Activated T-cell treated with anti-CD3 and anti-CD28 coated beads, Interleukin-2, amount 50 U/mL, for 72 hours (primary cell): ENCODE measurements around the gene VSX2. TPM values are rescaled to one million over a fixed set of nuclear protein-coding genes. Genes with fewer than 3 reads are reported as not detected.
A peak's percentile ranks its signal among the peaks of the same experiment; 100 is the strongest.

ENCODE experiments used
- ATAC-seq, 2 donors: fragments of 150-1000 bp; cut with Tn5 transposase; replicated peaks in 1 of 2; 2 replicates each; pipeline ENCODE4 v1.10.0; 2021; ENCODE audit warnings: moderate library complexity in 2 of 2, mild to moderate bottlenecking in 1 of 2
- DNase-seq, 2 donors: peaks; one replicate each; pipeline ENCODE4 v3.0.0; 2021 to 2022; ENCODE audit warnings: mixed read lengths in 1 of 2
- H3K27ac Mint-ChIP-seq: one replicate; pipeline ENCODE4 v1.8.0; 2022; ENCODE audit warnings: mild to moderate bottlenecking, moderate library complexity, mixed read lengths
- H3K27me3 Mint-ChIP-seq: one replicate; pipeline ENCODE4 v1.8.0; 2022; ENCODE audit warnings: low read depth, mixed read lengths
- H3K36me3 Mint-ChIP-seq, 2 donors: one replicate each; pipeline ENCODE4 v1.8.0; 2022; ENCODE audit warnings: mixed read lengths in 2 of 2, mild to moderate bottlenecking in 1 of 2; ENCODE audit not compliant: insufficient read depth in 2 of 2
- H3K4me1 Mint-ChIP-seq: one replicate; pipeline ENCODE4 v1.8.0; 2022; ENCODE audit warnings: low read depth, mixed read lengths
- H3K4me3 Mint-ChIP-seq, 2 donors: one replicate each; pipeline ENCODE4 v1.8.0; 2022; ENCODE audit warnings: mild to moderate bottlenecking in 2 of 2, mixed read lengths in 2 of 2, moderate library complexity in 2 of 2
- H3K9me3 Mint-ChIP-seq, 2 donors: one replicate each; pipeline ENCODE4 v1.8.0; 2022; ENCODE audit warnings: mixed read lengths in 2 of 2
- total RNA-seq, 2 donors: library from RNA; stranded (reverse); gene quantifications; one replicate each; pipeline ENCODE4 v1.2.3, GENCODE V29; 2022

The VSX2 gene
- total RNA-seq, 2 donors from 2014 or later = not detected

GRCh38 chr14:74213907-74214803, 25.1 kb upstream of the VSX2 start:
- no peaks in the 10 kb centered on the region for H3K36me3 Mint-ChIP-seq
- DNase-seq (no peak), ATAC-seq (no peak)
- no peaks in the 10 kb centered on the region for H3K27me3 Mint-ChIP-seq
- no peak overlapping the region for H3K4me3 Mint-ChIP-seq
- no peaks in the 10 kb centered on the region for H3K9me3 Mint-ChIP-seq
- H3K27ac Mint-ChIP-seq = no peak overlapping the region
- no peaks in the 10 kb centered on the region for H3K4me1 Mint-ChIP-seq

- Mint-ChIP-seq H3K4me3 (no peak overlapping the region), H3K4me1 (no peaks in the 10 kb centered on the region), H3K27ac (no peak overlapping the region), H3K36me3 (no peaks in the 10 kb centered on the region), H3K27me3 (no peaks in the 10 kb centered on the region), H3K9me3 (no peaks in the 10 kb centered on the region)
- ATAC-seq = no peak
- no peak for DNase-seq
Measured at GRCh38 chr14:74216671-74217070, 22.6 kb upstream of the VSX2 start.

GRCh38 chr14:74217672-74218448, 21.4 kb upstream of the VSX2 start:
- H3K36me3 Mint-ChIP-seq = no peaks in the 10 kb centered on the region
- peak; percentile 88 to 90 for ATAC-seq
- no peaks in the 10 kb centered on the region for H3K4me1 Mint-ChIP-seq
- DNase-seq = peak; percentile 79 to 85
- H3K4me3 Mint-ChIP-seq = peak overlapping the region; percentile 24 to 53
- no peaks in the 10 kb centered on the region for H3K9me3 Mint-ChIP-seq
- H3K27ac Mint-ChIP-seq = no peak overlapping the region
- no peaks in the 10 kb centered on the region for H3K27me3 Mint-ChIP-seq

DNA sequence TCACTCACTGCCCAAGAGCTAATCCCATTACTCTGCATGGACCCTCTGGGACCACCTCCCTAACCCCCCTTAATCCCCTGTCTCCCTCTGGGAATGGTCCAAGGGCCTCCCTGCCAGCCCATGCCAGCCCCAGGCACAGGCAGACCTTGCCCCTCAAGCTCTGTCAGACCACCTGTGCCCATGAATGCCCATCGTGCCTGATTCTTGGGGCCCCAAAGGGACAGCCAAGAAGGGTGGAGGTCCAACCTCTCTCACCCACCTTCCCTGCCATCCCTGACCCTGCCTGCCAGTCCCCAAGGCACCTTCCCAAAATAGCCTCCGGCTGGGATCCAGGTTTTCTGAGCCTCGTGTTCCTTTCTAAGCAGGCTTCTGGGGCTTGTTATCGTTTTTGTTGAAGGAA, 20.8 kb upstream of the VSX2 start:
- Mint-ChIP-seq H3K4me3 (no peak overlapping the region), H3K4me1 (no peaks in the 10 kb centered on the region), H3K27me3 (no peaks in the 10 kb centered on the region), H3K9me3 (no peaks in the 10 kb centered on the region), H3K36me3 (no peaks in the 10 kb centered on the region), H3K27ac (no peak overlapping the region)
- ATAC-seq (no peak), DNase-seq (no peak)

- Mint-ChIP-seq H3K4me1 (no peaks in the 10 kb centered on the region), H3K4me3 (no peak overlapping the region), H3K9me3 (no peaks in the 10 kb centered on the region), H3K36me3 (no peaks in the 10 kb centered on the region), H3K27me3 (no peaks in the 10 kb centered on the region), H3K27ac (no peak overlapping the region)
- no peak for ATAC-seq
- DNase-seq = no peak
Measured at GRCh38 chr14:74219277-74220205, 19.7 kb upstream of the VSX2 start.

- ATAC-seq (no peak), DNase-seq (no peak)
- no peaks in the 10 kb centered on the region for H3K9me3 Mint-ChIP-seq
- no peaks in the 10 kb centered on the region for H3K4me1 Mint-ChIP-seq
- no peak overlapping the region for H3K27ac Mint-ChIP-seq
- no peaks in the 10 kb centered on the region for H3K36me3 Mint-ChIP-seq
- peaks cover 6% of the 10 kb centered on the region for H3K27me3 Mint-ChIP-seq
- H3K4me3 Mint-ChIP-seq = no peak overlapping the region
Measured at GRCh38 chr14:74220991-74221390, 18.3 kb upstream of the VSX2 start.

- Mint-ChIP-seq H3K27ac (no peak overlapping the region), H3K9me3 (no peaks in the 10 kb centered on the region), H3K4me3 (no peak overlapping the region), H3K27me3 (peaks cover 6% of the 10 kb centered on the region), H3K4me1 (no peaks in the 10 kb centered on the region), H3K36me3 (no peaks in the 10 kb centered on the region)
- ATAC-seq (no peak), DNase-seq (no peak)
Measured at GRCh38 chr14:74221741-74222140, 17.5 kb upstream of the VSX2 start.

- Mint-ChIP-seq H3K36me3 (no peaks in the 10 kb centered on the region), H3K27ac (no peak overlapping the region), H3K27me3 (peaks cover 15% of the 10 kb centered on the region), H3K4me3 (no peak overlapping the region), H3K4me1 (no peaks in the 10 kb centered on the region), H3K9me3 (no peaks in the 10 kb centered on the region)
- DNase-seq (no peak), ATAC-seq (no peak)
Measured at GRCh38 chr14:74223016-74223415, 16.2 kb upstream of the VSX2 start.

GRCh38 chr14:74231784-74232183, 7.5 kb upstream of the VSX2 start:
- ATAC-seq (no peak), DNase-seq (no peak)
- H3K27me3 Mint-ChIP-seq = peaks cover 34% of the 10 kb centered on the region
- no peak overlapping the region for H3K27ac Mint-ChIP-seq
- peaks cover 0 to 5% of the 10 kb centered on the region in 2 donors for H3K9me3 Mint-ChIP-seq
- no peaks in the 10 kb centered on the region for H3K4me1 Mint-ChIP-seq
- peaks cover 0 to 1% of the 10 kb centered on the region in 2 donors for H3K36me3 Mint-ChIP-seq
- H3K4me3 Mint-ChIP-seq = no peak overlapping the region

- H3K9me3 Mint-ChIP-seq = peaks cover 0 to 5% of the 10 kb centered on the region in 2 donors
- DNase-seq (no peak), ATAC-seq (no peak)
- peaks cover 0 to 1% of the 10 kb centered on the region in 2 donors for H3K36me3 Mint-ChIP-seq
- peaks cover 45% of the 10 kb centered on the region for H3K27me3 Mint-ChIP-seq
- no peak overlapping the region for H3K4me3 Mint-ChIP-seq
- no peak overlapping the region for H3K27ac Mint-ChIP-seq
- peaks cover under 1% of the 10 kb centered on the region for H3K4me1 Mint-ChIP-seq
Measured at GRCh38 chr14:74235017-74235416, 4.2 kb upstream of the VSX2 start.

DNA sequence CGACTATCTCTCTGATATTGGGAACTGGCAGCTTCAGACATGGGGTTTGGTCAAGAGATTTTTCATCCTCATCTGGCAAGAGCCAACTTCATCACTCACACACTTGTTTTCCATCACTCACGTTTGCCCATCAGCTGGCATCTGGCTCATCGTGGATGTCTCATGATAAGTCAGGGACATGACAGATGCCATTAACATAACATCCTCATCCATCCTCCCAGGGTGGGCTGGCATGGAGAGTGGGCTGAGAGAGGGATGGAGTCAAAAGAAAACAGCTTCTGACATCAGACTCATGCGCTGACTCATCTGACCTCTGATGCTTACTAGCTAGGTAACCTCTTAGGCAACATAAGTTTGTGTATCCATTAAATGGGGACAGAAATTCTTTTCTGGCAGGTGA, 1.8 kb upstream of the VSX2 start:
- peaks cover 0 to under 1% of the 10 kb centered on the region in 2 donors for H3K9me3 Mint-ChIP-seq
- ATAC-seq = peak in 1 of 2 donors; percentile 34

GRCh38 chr14:74239848-74240793, 872 bp downstream of the VSX2 start:
- no peak overlapping the region for H3K27ac Mint-ChIP-seq
- peaks cover 27% of the 10 kb centered on the region for H3K4me1 Mint-ChIP-seq
- no peaks in the 10 kb centered on the region for H3K9me3 Mint-ChIP-seq
- H3K4me3 Mint-ChIP-seq = peak overlapping the region; percentile 76 to 81
- peaks cover 77% of the 10 kb centered on the region for H3K27me3 Mint-ChIP-seq
- peaks cover 0 to 3% of the 10 kb centered on the region in 2 donors for H3K36me3 Mint-ChIP-seq
- DNase-seq = peak in 1 of 2 donors; percentile 5
- ATAC-seq = peak; percentile 32 to 50

More for the DNA sequence above, 1.8 kb upstream of the VSX2 start:
- Mint-ChIP-seq H3K27ac (no peak overlapping the region), H3K4me1 (peaks cover 24% of the 10 kb centered on the region), H3K4me3 (no peak overlapping the region), H3K36me3 (peaks cover 0 to 3% of the 10 kb centered on the region in 2 donors), H3K27me3 (peaks cover 55% of the 10 kb centered on the region)
- DNase-seq = no peak
